ENCODE results near the gene SLC34A2. TPM values are rescaled to one million over a fixed set of nuclear protein-coding genes. Genes with fewer than 3 reads are reported as not detected.

Gene SLC34A2
- total RNA-seq, 1 donor from 2014 or later, result not detected

DNA sequence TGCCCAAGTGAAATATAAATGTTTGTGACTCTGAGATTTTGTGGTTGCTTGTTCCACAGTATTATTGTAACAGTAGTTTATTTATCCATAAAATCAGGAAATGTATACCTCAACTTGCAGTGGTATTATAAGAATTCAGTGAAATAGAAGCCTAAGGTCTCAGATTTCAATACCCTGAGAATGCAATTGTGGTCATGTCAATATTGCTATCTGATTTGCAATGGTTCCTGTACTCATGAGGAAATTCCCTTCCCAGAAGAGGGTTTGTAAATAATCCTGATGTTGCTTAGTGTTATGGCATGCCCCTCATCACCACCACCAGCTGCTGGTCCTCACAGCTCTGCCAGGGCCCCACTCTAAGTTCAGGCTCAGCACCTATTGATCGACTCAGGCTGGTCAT, 67.8 kb downstream of the SLC34A2 start:
- intact Hi-C loops (cut with micrococcal nuclease), result no loop called here

DNA sequence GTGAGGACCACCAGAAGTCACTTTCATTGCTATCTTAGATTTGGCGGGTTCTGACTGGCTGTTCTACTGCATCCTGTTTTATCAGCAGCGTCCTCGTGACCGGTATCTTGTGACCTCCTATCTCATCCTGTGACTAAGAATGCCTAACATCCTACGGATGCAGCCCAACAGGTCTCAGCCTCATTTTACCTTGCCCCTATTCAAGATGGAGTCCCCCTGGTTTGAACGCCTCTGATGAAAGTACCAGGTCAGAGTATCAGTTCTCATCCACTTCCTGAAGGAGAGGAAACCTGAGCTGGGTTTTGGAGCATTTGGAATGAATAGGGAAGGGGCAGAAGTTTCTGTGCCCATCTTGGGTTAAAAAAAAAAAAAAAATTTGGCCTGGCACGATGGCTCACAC, 70.2 kb downstream of the SLC34A2 start:
- intact Hi-C loops (cut with micrococcal nuclease), result no loop called here

DNA sequence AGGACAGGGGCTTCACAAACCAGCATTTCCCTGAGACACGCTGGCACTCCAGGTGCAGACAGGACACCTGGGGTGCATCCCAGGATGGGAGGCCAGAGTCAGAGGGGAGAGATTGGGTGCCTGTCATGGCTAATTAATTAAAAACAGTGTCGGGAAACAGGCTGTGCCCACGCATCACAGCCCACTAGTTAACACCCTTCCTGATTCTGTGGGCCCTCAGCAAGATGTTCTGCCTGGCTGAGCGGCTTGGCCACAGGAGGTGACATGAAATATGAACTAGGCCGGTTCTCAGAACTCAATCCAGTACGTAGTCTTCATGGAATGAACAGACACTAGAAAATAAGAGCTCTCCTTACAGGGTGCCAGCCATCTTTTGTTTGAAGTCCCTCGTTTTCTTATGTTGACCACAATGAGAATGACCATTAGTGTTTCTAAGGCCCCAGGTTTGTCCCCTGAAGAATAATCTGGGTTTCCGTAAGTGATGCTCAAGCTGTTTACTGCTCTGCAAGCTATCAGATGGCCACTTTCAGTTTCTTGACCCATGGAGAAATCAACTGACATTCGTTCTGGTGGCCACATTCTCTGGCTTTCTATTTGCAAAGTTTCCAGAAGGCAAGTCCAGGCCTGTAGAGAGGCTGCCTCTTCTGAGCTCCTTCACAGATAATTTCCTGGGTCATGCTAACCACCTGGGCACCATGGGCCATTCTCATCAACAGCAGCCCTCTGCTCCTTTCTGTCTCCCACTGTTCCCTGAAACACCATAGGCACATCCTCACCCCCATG, 72.3 kb downstream of the SLC34A2 start:
- intact Hi-C loops (cut with micrococcal nuclease), result no loop called here

Other genes with a start within 250 kb of the SLC34A2 start
- 48.6 and 57.7 TPM in 2 replicates for gene SEL1L3, start 207.1 kb downstream of the SLC34A2 start, total RNA-seq